ENCODE results near the gene CDK19.

- TF ChIP-seq CTCF (conservative IDR thresholded peaks at IDR 0.05; ENCODE audit: low read depth in 2 of 2) (no peak), POLR2AphosphoS5 (IDR thresholded peaks at IDR 0.05; ENCODE audit: low read depth) (no peak), EZH2 (IDR thresholded peaks at IDR 0.05; ENCODE audit: low read depth, unreplicated experiment) (no peak), EZH2phosphoT487 (IDR thresholded peaks at IDR 0.05; ENCODE audit: unreplicated experiment) (no peak), CREB1 (CRISPR knock-in tag; IDR thresholded peaks at IDR 0.05; ENCODE audit: low read depth) (no peak), ETS1 (IDR thresholded peaks at IDR 0.05) (no peak)
- TF ChIP-seq, protein P1, sequence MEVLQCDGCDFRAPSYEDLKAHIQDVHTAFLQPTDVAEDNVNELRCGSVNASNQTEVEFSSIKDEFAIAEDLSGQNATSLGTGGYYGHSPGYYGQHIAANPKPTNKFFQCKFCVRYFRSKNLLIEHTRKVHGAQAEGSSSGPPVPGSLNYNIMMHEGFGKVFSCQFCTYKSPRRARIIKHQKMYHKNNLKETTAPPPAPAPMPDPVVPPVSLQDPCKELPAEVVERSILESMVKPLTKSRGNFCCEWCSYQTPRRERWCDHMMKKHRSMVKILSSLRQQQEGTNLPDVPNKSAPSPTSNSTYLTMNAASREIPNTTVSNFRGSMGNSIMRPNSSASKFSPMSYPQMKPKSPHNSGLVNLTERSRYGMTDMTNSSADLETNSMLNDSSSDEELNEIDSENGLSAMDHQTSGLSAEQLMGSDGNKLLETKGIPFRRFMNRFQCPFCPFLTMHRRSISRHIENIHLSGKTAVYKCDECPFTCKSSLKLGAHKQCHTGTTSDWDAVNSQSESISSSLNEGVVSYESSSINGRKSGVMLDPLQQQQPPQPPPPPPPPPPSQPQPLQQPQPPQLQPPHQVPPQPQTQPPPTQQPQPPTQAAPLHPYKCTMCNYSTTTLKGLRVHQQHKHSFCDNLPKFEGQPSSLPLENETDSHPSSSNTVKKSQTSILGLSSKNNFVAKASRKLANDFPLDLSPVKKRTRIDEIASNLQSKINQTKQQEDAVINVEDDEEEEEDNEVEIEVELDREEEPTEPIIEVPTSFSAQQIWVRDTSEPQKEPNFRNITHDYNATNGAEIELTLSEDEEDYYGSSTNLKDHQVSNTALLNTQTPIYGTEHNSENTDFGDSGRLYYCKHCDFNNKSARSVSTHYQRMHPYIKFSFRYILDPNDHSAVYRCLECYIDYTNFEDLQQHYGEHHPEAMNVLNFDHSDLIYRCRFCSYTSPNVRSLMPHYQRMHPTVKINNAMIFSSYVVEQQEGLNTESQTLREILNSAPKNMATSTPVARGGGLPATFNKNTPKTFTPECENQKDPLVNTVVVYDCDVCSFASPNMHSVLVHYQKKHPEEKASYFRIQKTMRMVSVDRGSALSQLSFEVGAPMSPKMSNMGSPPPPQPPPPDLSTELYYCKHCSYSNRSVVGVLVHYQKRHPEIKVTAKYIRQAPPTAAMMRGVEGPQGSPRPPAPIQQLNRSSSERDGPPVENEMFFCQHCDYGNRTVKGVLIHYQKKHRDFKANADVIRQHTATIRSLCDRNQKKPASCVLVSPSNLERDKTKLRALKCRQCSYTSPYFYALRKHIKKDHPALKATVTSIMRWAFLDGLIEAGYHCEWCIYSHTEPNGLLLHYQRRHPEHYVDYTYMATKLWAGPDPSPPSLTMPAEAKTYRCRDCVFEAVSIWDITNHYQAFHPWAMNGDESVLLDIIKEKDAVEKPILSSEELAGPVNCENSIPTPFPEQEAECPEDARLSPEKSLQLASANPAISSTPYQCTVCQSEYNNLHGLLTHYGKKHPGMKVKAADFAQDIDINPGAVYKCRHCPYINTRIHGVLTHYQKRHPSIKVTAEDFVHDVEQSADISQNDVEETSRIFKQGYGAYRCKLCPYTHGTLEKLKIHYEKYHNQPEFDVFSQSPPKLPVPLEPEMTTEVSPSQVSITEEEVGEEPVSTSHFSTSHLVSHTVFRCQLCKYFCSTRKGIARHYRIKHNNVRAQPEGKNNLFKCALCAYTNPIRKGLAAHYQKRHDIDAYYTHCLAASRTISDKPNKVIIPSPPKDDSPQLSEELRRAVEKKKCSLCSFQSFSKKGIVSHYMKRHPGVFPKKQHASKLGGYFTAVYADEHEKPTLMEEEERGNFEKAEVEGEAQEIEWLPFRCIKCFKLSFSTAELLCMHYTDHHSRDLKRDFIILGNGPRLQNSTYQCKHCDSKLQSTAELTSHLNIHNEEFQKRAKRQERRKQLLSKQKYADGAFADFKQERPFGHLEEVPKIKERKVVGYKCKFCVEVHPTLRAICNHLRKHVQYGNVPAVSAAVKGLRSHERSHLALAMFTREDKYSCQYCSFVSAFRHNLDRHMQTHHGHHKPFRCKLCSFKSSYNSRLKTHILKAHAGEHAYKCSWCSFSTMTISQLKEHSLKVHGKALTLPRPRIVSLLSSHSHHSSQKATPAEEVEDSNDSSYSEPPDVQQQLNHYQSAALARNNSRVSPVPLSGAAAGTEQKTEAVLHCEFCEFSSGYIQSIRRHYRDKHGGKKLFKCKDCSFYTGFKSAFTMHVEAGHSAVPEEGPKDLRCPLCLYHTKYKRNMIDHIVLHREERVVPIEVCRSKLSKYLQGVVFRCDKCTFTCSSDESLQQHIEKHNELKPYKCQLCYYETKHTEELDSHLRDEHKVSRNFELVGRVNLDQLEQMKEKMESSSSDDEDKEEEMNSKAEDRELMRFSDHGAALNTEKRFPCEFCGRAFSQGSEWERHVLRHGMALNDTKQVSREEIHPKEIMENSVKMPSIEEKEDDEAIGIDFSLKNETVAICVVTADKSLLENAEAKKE (CRISPR knock-in tag; IDR thresholded peaks at IDR 0.05) = no peak
Measured at GRCh38 chr6:110573136-110573535, 242.1 kb downstream of the CDK19 start.
